T47D (cell line): ENCODE data around the gene EIF3L.

ENCODE experiments used
- DNase-seq, 2 experiments: peaks; one replicate each; pipeline versions ENCODE4 v3.0.0 to v3.0.0-alpha.2; 2011 to 2012; ENCODE audit warnings: low read depth in 1 of 2, low spot score in 1 of 2
- JUND ChIP-seq: IDR thresholded peaks from 2 replicates; pipeline ENCODE4 v1.6.1; 2012; ENCODE audit warnings: low read depth
- in situ Hi-C: cut with HindIII; loops from 2 replicates; pipeline ENCODE4 v1.10.0; 2016; ENCODE audit warnings: low sequenced_read_pairs, low pct_unique_long_range_greater_than_20kb

EIF3L gene

GRCh38 chr22:37822079-37822833, 27.0 kb upstream of the EIF3L start:
- in situ Hi-C loops: no loop called here
- no peak for TF ChIP-seq JUND
- DNase-seq: no peak

GRCh38 chr22:37823134-37823985, 25.9 kb upstream of the EIF3L start, which contains the start of gene GALR3:
GALR3 (plus strand) TSS chr22:37823382; CDS start chr22:37823407, 25 bp downstream.
- no peak for TF ChIP-seq JUND
- in situ Hi-C loops: no loop called here
- no peak for DNase-seq

GRCh38 chr22:37824674-37825641, 24.3 kb upstream of the EIF3L start:
- in situ Hi-C loops: no loop called here
- no peak for DNase-seq
- TF ChIP-seq JUND: no peak

GRCh38 chr22:37827056-37827455, 22.2 kb upstream of the EIF3L start:
- no peak for TF ChIP-seq JUND
- in situ Hi-C loops: no loop called here
- no peak for DNase-seq

- no peak for DNase-seq
- in situ Hi-C loops: no loop called here
- TF ChIP-seq JUND: no peak
These were observed 19.0 kb upstream of the EIF3L start for GRCh38 chr22:37830093-37830842.

- no peak for DNase-seq
- in situ Hi-C loops: no loop called here
- TF ChIP-seq JUND: no peak
These were observed 17.7 kb upstream of the EIF3L start for GRCh38 chr22:37831472-37831871.

- TF ChIP-seq JUND: no peak
These were observed 17.0 kb upstream of the EIF3L start for GRCh38 chr22:37832022-37832857.

GRCh38 chr22:37842015-37842793, 7.0 kb upstream of the EIF3L start:
- no peak for DNase-seq
- in situ Hi-C loops: no loop called here
- no peak for TF ChIP-seq JUND

More at GRCh38 chr22:37832022-37832857, 17.0 kb upstream of the EIF3L start:
- DNase-seq: no peak
- in situ Hi-C loops: no loop called here

- in situ Hi-C loops: no loop called here
- TF ChIP-seq JUND: no peak
- no peak for DNase-seq
These were observed 5.5 kb upstream of the EIF3L start for GRCh38 chr22:37843741-37844089.

- TF ChIP-seq JUND: no peak
- DNase-seq: no peak
These were observed 4.3 kb upstream of the EIF3L start for GRCh38 chr22:37844904-37845329.

More at GRCh38 chr22:37844904-37845329, 4.3 kb upstream of the EIF3L start:
- in situ Hi-C loops: no loop called here
